Fibroblast of mammary gland (primary cell): ENCODE results near the gene PLD1.

ENCODE experiments used
- DNase-seq: peaks from one replicate; pipeline ENCODE4 v3.0.0-alpha.2; 2010; ENCODE audit warnings: low read depth
- H3K4me3 ChIP-seq: 2 replicates; pipeline ENCODE4 v1.5.1; 2011; ENCODE audit warnings: low read depth, mild to moderate bottlenecking, low read length, moderate library complexity; ENCODE audit not compliant: control insufficient read depth
- TF ChIP-seq, protein P1 (sequence below): conservative IDR thresholded peaks from 2 replicates; pipeline ENCODE4 v1.5.1; 2011; ENCODE audit warnings: low read depth, low read length, inconsistent platforms; ENCODE audit not compliant: control insufficient read depth, insufficient read depth

Gene PLD1

DNA sequence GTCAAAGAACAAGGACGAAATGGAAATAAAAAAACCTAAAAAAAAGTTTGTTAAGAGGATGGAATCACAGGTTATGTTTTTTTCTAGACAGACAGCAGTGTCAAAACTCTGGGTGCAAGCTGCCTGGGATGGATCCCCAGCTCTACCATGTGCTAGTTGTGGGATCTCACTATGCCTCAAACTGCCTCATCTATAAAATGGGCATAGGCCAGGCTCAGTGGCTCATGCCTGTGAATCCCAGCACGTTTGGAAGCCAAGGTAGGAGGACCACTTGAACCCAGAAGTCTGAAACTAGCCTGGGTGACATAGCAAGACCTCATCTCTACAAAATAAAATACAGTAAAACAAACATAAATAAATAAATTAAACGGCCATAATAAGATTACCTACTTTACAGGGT is 4.6 kb downstream of the PLD1 start:
- DNase-seq: no peak

DNA sequence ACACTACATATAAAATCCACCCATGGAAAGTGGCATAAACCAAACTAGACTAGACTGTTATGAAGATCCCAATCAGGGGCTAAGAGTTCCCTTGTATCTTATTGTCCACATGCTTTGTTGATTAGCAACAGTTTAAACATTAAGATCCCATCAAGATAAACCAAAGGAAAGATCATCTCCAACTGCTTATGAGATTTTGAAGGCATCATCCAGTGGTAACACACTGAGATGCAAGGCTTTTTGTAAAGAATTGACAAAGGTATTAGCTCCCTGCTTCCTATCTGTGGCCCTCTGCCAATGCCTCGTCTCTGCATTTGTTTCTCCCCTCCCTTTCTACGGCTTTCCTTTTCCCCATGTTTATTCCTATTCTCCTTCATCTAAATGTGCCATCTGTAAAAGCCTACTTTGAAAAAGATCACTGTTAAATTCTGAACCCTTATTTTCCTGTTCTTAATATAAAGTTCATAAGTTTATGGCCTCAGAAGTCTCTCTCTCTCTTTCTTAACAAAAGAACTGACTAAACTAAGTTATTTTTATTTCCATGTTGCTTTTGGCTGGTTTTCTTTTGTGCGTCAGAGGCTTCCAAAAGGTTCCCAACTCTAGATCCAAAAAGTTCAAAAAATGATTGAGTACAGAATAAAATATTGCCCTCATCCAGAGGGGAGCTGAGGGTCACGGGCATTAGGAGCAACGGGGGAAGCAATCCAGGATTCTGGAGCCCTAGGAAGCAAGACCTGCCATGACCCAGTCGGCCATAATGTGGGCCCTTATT is 5.5 kb downstream of the PLD1 start:
- peak; percentile 87 for DNase-seq
- TF ChIP-seq, protein P1, sequence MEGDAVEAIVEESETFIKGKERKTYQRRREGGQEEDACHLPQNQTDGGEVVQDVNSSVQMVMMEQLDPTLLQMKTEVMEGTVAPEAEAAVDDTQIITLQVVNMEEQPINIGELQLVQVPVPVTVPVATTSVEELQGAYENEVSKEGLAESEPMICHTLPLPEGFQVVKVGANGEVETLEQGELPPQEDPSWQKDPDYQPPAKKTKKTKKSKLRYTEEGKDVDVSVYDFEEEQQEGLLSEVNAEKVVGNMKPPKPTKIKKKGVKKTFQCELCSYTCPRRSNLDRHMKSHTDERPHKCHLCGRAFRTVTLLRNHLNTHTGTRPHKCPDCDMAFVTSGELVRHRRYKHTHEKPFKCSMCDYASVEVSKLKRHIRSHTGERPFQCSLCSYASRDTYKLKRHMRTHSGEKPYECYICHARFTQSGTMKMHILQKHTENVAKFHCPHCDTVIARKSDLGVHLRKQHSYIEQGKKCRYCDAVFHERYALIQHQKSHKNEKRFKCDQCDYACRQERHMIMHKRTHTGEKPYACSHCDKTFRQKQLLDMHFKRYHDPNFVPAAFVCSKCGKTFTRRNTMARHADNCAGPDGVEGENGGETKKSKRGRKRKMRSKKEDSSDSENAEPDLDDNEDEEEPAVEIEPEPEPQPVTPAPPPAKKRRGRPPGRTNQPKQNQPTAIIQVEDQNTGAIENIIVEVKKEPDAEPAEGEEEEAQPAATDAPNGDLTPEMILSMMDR: no peak
- H3K4me3 ChIP-seq: no peak overlapping the region

More for the DNA sequence above, 4.6 kb downstream of the PLD1 start:
- TF ChIP-seq, protein P1: no peak
- H3K4me3 ChIP-seq: no peak overlapping the region

DNA sequence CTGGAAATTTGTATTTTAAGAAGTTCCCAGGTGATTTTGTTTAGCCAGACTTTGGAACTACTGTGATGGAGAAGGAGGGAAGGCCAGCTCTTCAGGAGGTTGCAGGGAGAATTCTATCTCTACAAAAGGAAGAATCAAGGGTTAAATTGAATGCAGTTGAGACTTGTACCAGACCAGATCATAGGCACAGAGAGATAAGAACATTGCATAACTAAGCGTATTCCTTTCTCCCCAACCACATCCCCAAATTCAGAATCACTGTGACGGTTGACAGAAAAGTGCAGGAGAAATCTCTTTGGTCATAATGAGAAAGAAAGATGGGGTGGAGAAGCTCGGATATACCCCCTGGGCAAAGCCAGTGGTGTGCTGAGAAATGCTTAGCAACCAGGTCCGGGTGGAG is 7.2 kb downstream of the PLD1 start:
- TF ChIP-seq, protein P1: no peak
- DNase-seq: no peak
- H3K4me3 ChIP-seq: no peak overlapping the region

DNA sequence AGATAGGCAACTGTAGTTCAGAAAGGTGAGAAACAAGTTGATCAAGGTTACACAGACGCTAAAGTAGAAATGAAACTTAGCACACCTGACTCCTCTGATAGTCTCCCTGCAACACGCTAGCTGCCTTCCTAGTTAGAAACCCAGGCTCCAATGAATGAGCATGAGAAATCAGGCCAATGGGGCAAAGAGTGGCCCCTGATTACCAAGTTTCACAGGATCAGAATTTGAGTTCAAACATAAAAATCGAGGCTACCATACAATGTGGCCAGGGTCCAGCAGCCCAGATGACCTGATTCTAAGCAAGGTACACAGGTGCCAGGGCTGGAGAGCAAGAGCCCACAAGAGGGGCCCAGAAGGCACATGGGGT is 7.7 kb downstream of the PLD1 start:
- DNase-seq: no peak
- no peak overlapping the region for H3K4me3 ChIP-seq
- TF ChIP-seq, protein P1: no peak

DNA sequence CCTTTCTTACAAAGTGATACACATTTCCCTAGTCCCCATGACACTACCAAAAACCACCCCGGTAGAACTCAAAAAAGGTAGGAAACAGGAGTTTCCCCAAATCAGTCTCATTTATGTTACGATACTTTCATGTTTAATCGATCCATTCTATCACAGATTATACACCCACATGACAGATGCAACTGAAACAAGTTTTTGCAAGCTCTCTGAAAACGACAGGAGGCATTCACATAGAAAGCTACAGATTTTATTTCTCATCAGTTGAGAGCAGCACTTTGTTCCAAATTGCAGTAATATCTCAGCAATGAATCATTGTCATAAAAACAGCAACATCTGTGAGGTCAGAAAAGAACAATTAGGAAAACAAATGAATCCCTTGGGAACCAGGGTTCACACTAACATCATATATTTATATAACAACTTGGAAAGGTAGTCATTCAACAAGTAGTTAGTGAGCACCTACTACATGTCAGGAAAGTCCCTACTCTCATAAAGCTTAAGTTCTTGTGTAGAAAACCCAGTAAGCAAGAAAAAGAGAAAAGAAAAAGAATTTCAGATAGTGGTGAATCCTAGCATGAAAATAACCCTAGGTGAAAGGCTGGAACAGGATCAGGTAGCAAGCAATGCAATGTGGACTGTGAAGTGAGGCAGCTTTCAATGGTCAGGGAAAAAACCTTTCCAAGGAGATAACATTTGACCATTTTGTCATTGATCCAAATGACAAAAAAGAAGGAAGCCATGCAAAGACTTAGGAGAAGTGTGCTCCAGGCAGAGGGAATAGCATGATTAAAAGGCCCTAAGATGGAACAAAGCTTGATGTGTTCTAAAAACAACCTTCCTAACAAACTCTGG is 8.3 kb downstream of the PLD1 start:
- TF ChIP-seq, protein P1: no peak
- peak; percentile 97 for DNase-seq
- no peak overlapping the region for H3K4me3 ChIP-seq

DNA sequence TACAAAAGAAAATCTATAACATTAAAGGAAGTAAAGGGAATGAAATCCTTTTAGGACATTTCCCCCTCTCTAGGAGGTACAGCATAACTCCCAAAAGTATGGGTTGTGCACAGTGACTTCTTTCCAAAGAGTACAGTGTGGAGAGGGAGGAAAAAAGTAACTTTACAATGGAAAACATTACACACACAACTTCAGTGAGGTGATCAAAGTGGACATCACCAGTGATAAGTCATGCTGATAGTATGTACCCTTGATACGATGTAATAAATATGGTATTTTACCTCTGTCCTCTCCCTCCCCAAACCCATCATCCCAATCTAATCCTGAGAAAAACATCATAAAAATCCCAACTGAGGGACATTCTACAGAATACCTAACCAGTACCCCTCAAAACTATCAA is 10.8 kb downstream of the PLD1 start:
- H3K4me3 ChIP-seq: no peak overlapping the region
- TF ChIP-seq, protein P1: no peak
- no peak for DNase-seq
